ENCODE measurements around the gene CACNA1C.
A peak's percentile ranks its signal among the peaks of the same experiment; 100 is the strongest.

- TF ChIP-seq CTCF (conservative IDR thresholded peaks at IDR 0.05 in 1 of 2, IDR thresholded peaks at IDR 0.05 in 1 of 2; ENCODE audit: low read depth in 1 of 2, low read length in 2 of 2) (peak in 1 of 2 donors; percentile 12), EZH2 (IDR thresholded peaks at IDR 0.05; ENCODE audit: low read length, missing control alignments) (no peak)
Measured at GRCh38 chr12:2052826-2053678, at the start of gene CACNA1C.
